ENCODE measurements around the gene CAPZB.

- no peak for TF ChIP-seq EZH2 (IDR thresholded peaks at IDR 0.05; ENCODE audit: insufficient read depth, poor library complexity, severe bottlenecking)
- TF ChIP-seq EZH2phosphoT487 (IDR thresholded peaks at IDR 0.05; ENCODE audit: insufficient read depth, low read depth), result no peak
Observed at GRCh38 chr1:19350566-19350965, 134.8 kb downstream of the CAPZB start.
